ENCODE measurements around the gene SKIC8.

Gene SKIC8

GRCh38 chr15:78299101-78299930, at the start of gene SKIC8:
Gene SKIC8, minus strand, starts transcription at chr15:78299609. Its CDS starts 3,923 bp downstream, at chr15:78295686.
- peak; percentile 92 for DNase-seq (ENCODE audit: low read depth)

- DNase-seq (ENCODE audit: low read depth): no peak
These were observed 48.5 kb upstream of the SKIC8 start for GRCh38 chr15:78347586-78348543.

GRCh38 chr15:78345396-78346125, 46.2 kb upstream of the SKIC8 start:
- no peak for DNase-seq (ENCODE audit: low read depth)

- no peak for DNase-seq (ENCODE audit: low read depth)
These were observed 44.1 kb upstream of the SKIC8 start for GRCh38 chr15:78343276-78344060.

- DNase-seq (ENCODE audit: low read depth): no peak
These were observed 42.6 kb upstream of the SKIC8 start for GRCh38 chr15:78342021-78342420.

- DNase-seq (ENCODE audit: low read depth): peak; percentile 16
These were observed 41.9 kb upstream of the SKIC8 start for GRCh38 chr15:78341057-78341987.

- no peak for DNase-seq (ENCODE audit: low read depth)
These were observed 41.0 kb upstream of the SKIC8 start, which contains the start of gene CRABP1 for GRCh38 chr15:78340231-78341056. Gene CRABP1, plus strand, starts transcription at chr15:78340353. Its CDS starts 76 bp downstream, at chr15:78340429.

GRCh38 chr15:78339559-78339958, 40.1 kb upstream of the SKIC8 start:
- DNase-seq (ENCODE audit: low read depth): no peak

GRCh38 chr15:78338781-78339180, 39.4 kb upstream of the SKIC8 start:
- no peak for DNase-seq (ENCODE audit: low read depth)

GRCh38 chr15:78335985-78336384, 36.6 kb upstream of the SKIC8 start:
- no peak for DNase-seq (ENCODE audit: low read depth)

GRCh38 chr15:78334845-78335244, 35.4 kb upstream of the SKIC8 start:
- no peak for DNase-seq (ENCODE audit: low read depth)

GRCh38 chr15:78329625-78330024, 30.2 kb upstream of the SKIC8 start:
- peak; percentile 36 for DNase-seq (ENCODE audit: low read depth)

- no peak for DNase-seq (ENCODE audit: low read depth)
These were observed 28.1 kb upstream of the SKIC8 start for GRCh38 chr15:78327466-78327865.

GRCh38 chr15:78325092-78325843, 25.9 kb upstream of the SKIC8 start:
- DNase-seq (ENCODE audit: low read depth): peak; percentile 21

- DNase-seq (ENCODE audit: low read depth): no peak
These were observed 24.7 kb upstream of the SKIC8 start for GRCh38 chr15:78324144-78324543.

GRCh38 chr15:78323693-78324092, 24.3 kb upstream of the SKIC8 start:
- no peak for DNase-seq (ENCODE audit: low read depth)

- DNase-seq (ENCODE audit: low read depth): no peak
These were observed 23.5 kb upstream of the SKIC8 start for GRCh38 chr15:78322724-78323521.

- DNase-seq (ENCODE audit: low read depth): peak; percentile 85
These were observed 22.8 kb upstream of the SKIC8 start for GRCh38 chr15:78322243-78322642.

Data from ELR (cell line).